BLaER1 treated with 17β-estradiol and CSF1 and Interleukin-3, amounts not matched to agents 10 nM and 100 nM (cell line): ENCODE results near the gene KCNN2.

Source experiments
- H3K27ac ChIP-seq, 11 experiments: shearing (Covaris generic); formaldehyde crosslinking; 2 replicates each; pipeline ENCODE4 v1.8.1; 2022
- H3K27me3 ChIP-seq, 11 experiments: shearing (Covaris generic); formaldehyde crosslinking; 2 replicates each; pipeline ENCODE4 v1.8.1; 2022
- H3K36me3 ChIP-seq, 11 experiments: shearing (Covaris generic); formaldehyde crosslinking; 2 replicates each; pipeline ENCODE4 v1.8.1; 2022
- H3K4me1 ChIP-seq, 10 experiments: shearing (Covaris generic); formaldehyde crosslinking; 2 replicates each; pipeline ENCODE4 v1.8.1; 2022
- H3K4me2 ChIP-seq, 11 experiments: shearing (Covaris generic); formaldehyde crosslinking; 2 replicates each; pipeline ENCODE4 v1.8.1; 2022
- H3K4me3 ChIP-seq, 10 experiments: shearing (Covaris generic); formaldehyde crosslinking; 2 replicates each; pipeline ENCODE4 v1.8.1; 2022
- H3K9ac ChIP-seq, 11 experiments: shearing (Covaris generic); formaldehyde crosslinking; 2 replicates each; pipeline ENCODE4 v1.8.1; 2022
- H3K9me3 ChIP-seq, 11 experiments: shearing (Covaris generic); formaldehyde crosslinking; replicated peaks in 1 of 11; 2 replicates each; pipeline ENCODE4 v1.8.1; 2022
- H4K20me1 ChIP-seq, 11 experiments: shearing (Covaris generic); formaldehyde crosslinking; 2 replicates each; pipeline ENCODE4 v1.8.1; 2022
- Cebpa-rat ChIP-seq, 11 experiments: shearing (Covaris generic); IDR thresholded peaks; 2 replicates each; pipeline ENCODE4 v1.8.1; 2022

KCNN2 gene

GRCh38 chr5:114458726-114459125 is 96.9 kb downstream of the KCNN2 start:
- Histone ChIP-seq H3K27ac (no peak overlapping the region), H3K9me3 (no peaks in the 10 kb centered on the region), H4K20me1 (no peaks in the 10 kb centered on the region), H3K36me3 (no peaks in the 10 kb centered on the region), H3K9ac (no peak overlapping the region), H3K27me3 (no peaks in the 10 kb centered on the region), H3K4me2 (no peak overlapping the region), H3K4me1 (peaks cover 0 to 1% (median 0%) of the 10 kb centered on the region in 10 experiments; a peak in 3 of 20 replicates), H3K4me3 (no peak overlapping the region)
- TF ChIP-seq Cebpa-rat (IDR thresholded peaks at IDR 0.05), result no peak

GRCh38 chr5:114467171-114467570 is 105.3 kb downstream of the KCNN2 start:
- H3K4me2 ChIP-seq, result no peak overlapping the region
- no peaks in the 10 kb centered on the region for H3K9me3 ChIP-seq
- no peak overlapping the region for H3K4me3 ChIP-seq
- H3K27ac ChIP-seq, result no peak overlapping the region
- no peaks in the 10 kb centered on the region for H4K20me1 ChIP-seq
- H3K4me1 ChIP-seq, result peaks cover 0 to 16% (median 8%) of the 10 kb centered on the region in 10 experiments; a peak in 12 of 20 replicates
- no peaks in the 10 kb centered on the region for H3K36me3 ChIP-seq
- no peak overlapping the region for H3K9ac ChIP-seq
- no peaks in the 10 kb centered on the region for H3K27me3 ChIP-seq
- TF ChIP-seq Cebpa-rat (IDR thresholded peaks at IDR 0.05), result no peak

- Histone ChIP-seq H4K20me1 (no peaks in the 10 kb centered on the region), H3K4me3 (no peak overlapping the region), H3K36me3 (no peaks in the 10 kb centered on the region), H3K4me1 (peaks cover 0 to 16% (median 8%) of the 10 kb centered on the region in 10 experiments; a peak in 12 of 20 replicates), H3K27me3 (no peaks in the 10 kb centered on the region), H3K9ac (no peak overlapping the region), H3K27ac (no peak overlapping the region), H3K9me3 (no peaks in the 10 kb centered on the region), H3K4me2 (peak overlapping the region in 2 of 11 experiments; percentile 17 to 47; a peak in 4 of 22 replicates)
- TF ChIP-seq Cebpa-rat (IDR thresholded peaks at IDR 0.05), result no peak
Observed at GRCh38 chr5:114467729-114468128, 105.9 kb downstream of the KCNN2 start.

GRCh38 chr5:114469372-114469771 is 107.5 kb downstream of the KCNN2 start:
- TF ChIP-seq Cebpa-rat (IDR thresholded peaks at IDR 0.05), result no peak
- no peak overlapping the region for H3K4me2 ChIP-seq
- H3K36me3 ChIP-seq, result no peaks in the 10 kb centered on the region
- no peaks in the 10 kb centered on the region for H4K20me1 ChIP-seq
- H3K9ac ChIP-seq, result no peak overlapping the region
- H3K27me3 ChIP-seq, result no peaks in the 10 kb centered on the region
- H3K4me3 ChIP-seq, result no peak overlapping the region
- H3K27ac ChIP-seq, result no peak overlapping the region
- peaks cover 0 to 9% (median 6%) of the 10 kb centered on the region in 10 experiments; a peak in 11 of 20 replicates for H3K4me1 ChIP-seq
- H3K9me3 ChIP-seq, result no peaks in the 10 kb centered on the region

GRCh38 chr5:114471529-114471928 is 109.7 kb downstream of the KCNN2 start:
- no peak for TF ChIP-seq Cebpa-rat (IDR thresholded peaks at IDR 0.05)

DNA sequence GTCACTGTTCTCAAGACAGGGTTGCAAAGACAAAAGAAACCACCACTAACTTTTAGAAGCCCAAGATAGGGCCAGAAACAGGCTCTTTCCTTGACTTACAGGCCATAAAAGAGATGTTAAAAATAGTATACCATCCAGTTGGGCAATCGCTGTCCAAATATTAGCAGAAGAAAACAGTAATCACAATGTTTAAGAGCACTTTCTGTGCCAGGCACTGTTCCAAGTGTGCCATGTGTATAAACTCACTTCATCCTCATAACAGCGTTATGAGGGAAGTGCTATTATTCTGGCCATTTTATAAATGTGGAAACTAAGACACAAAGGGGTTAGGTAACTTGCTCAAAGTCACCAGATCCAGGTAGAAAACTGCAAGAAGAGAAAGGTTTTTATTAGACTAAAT is 111.7 kb downstream of the KCNN2 start:
- H3K4me2 ChIP-seq, result no peak overlapping the region
- no peak overlapping the region for H3K9ac ChIP-seq
- H3K27me3 ChIP-seq, result no peaks in the 10 kb centered on the region
- H4K20me1 ChIP-seq, result no peaks in the 10 kb centered on the region
- H3K4me1 ChIP-seq, result no peaks in the 10 kb centered on the region
- H3K27ac ChIP-seq, result no peak overlapping the region
- no peak for TF ChIP-seq Cebpa-rat (IDR thresholded peaks at IDR 0.05)
- H3K4me3 ChIP-seq, result no peak overlapping the region
- peaks cover 3 to 14% (median 8%) of the 10 kb centered on the region in 11 experiments; a peak in 21 of 22 replicates for H3K9me3 ChIP-seq
- no peaks in the 10 kb centered on the region for H3K36me3 ChIP-seq

More at GRCh38 chr5:114471529-114471928, 109.7 kb downstream of the KCNN2 start:
- Histone ChIP-seq H3K27me3 (no peaks in the 10 kb centered on the region), H3K9me3 (peaks cover 0 to 5% (median 0%) of the 10 kb centered on the region in 11 experiments; a peak in 1 of 22 replicates), H3K36me3 (no peaks in the 10 kb centered on the region), H3K27ac (no peak overlapping the region), H3K4me1 (peaks cover 0 to 9% (median 0%) of the 10 kb centered on the region in 10 experiments; a peak in 5 of 20 replicates), H3K4me2 (no peak overlapping the region), H4K20me1 (no peaks in the 10 kb centered on the region), H3K9ac (no peak overlapping the region), H3K4me3 (no peak overlapping the region)

DNA sequence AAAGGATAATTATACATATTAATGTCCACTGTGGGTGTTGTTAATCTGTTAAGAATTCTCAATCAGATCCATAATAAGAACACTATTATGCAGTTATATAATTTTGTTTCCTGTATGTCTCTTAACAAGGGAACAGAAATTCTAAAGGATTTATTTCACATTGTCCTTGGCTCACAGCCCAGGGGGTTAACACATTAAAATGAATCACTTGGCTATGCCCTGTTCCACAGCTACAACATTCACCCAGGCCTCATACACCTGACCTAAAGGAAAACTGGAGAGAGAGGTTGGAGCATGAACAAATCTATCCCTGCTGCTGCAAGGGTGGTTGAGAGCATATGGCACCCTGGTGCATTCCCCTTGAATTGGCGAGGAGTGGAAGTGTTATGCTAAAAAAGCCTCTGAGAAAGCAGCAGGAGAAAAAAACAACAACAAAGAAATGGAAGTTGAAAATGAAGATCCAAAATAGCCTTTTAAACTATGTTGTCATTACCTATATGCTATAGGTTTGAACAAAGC is 116.0 kb downstream of the KCNN2 start:
- no peak overlapping the region for H3K4me2 ChIP-seq
- peaks cover 9 to 32% (median 22%) of the 10 kb centered on the region in 11 experiments; a peak in 21 of 22 replicates for H3K9me3 ChIP-seq
- H3K27ac ChIP-seq, result no peak overlapping the region
- TF ChIP-seq Cebpa-rat (IDR thresholded peaks at IDR 0.05), result no peak
- no peak overlapping the region for H3K4me3 ChIP-seq
- no peaks in the 10 kb centered on the region for H3K27me3 ChIP-seq
- H3K4me1 ChIP-seq, result no peaks in the 10 kb centered on the region
- H3K9ac ChIP-seq, result no peak overlapping the region
- H3K36me3 ChIP-seq, result no peaks in the 10 kb centered on the region
- H4K20me1 ChIP-seq, result no peaks in the 10 kb centered on the region

- Histone ChIP-seq H3K4me3 (no peak overlapping the region), H3K27ac (no peak overlapping the region), H3K36me3 (no peaks in the 10 kb centered on the region), H3K9ac (no peak overlapping the region), H4K20me1 (no peaks in the 10 kb centered on the region), H3K4me1 (peaks cover 0 to 25% (median 12%) of the 10 kb centered on the region in 10 experiments; a peak in 15 of 20 replicates), H3K9me3 (0 out of 22 replicates have a peak, but pooled peaks cover 0 to 4% (median 0%) of the 10 kb centered on the region in 11 experiments), H3K4me2 (peak overlapping the region in 9 of 11 experiments; percentile 2 to 56 (median 21); a peak in 10 of 22 replicates), H3K27me3 (no peaks in the 10 kb centered on the region)
- no peak for TF ChIP-seq Cebpa-rat (IDR thresholded peaks at IDR 0.05)
Observed at GRCh38 chr5:114500756-114501155, 138.9 kb downstream of the KCNN2 start.

GRCh38 chr5:114504560-114504959 is 142.7 kb downstream of the KCNN2 start:
- TF ChIP-seq Cebpa-rat (IDR thresholded peaks at IDR 0.05), result no peak
- Histone ChIP-seq H3K4me2 (no peak overlapping the region), H3K4me3 (no peak overlapping the region), H3K36me3 (no peaks in the 10 kb centered on the region), H4K20me1 (no peaks in the 10 kb centered on the region), H3K27ac (no peak overlapping the region), H3K27me3 (no peaks in the 10 kb centered on the region), H3K9ac (no peak overlapping the region), H3K9me3 (0 out of 22 replicates have a peak, but pooled peaks cover 0 to 2% (median 0%) of the 10 kb centered on the region in 11 experiments), H3K4me1 (peaks cover 0 to 25% (median 12%) of the 10 kb centered on the region in 10 experiments; a peak in 15 of 20 replicates)

- Histone ChIP-seq H3K27ac (no peak overlapping the region), H4K20me1 (no peaks in the 10 kb centered on the region), H3K9ac (no peak overlapping the region), H3K4me1 (peaks cover 0 to 12% (median 6%) of the 10 kb centered on the region in 10 experiments; a peak in 6 of 20 replicates), H3K4me2 (no peak overlapping the region), H3K4me3 (no peak overlapping the region), H3K27me3 (no peaks in the 10 kb centered on the region), H3K9me3 (peaks cover 4 to 21% (median 15%) of the 10 kb centered on the region in 11 experiments; a peak in 14 of 22 replicates), H3K36me3 (no peaks in the 10 kb centered on the region)
- no peak for TF ChIP-seq Cebpa-rat (IDR thresholded peaks at IDR 0.05)
Observed at GRCh38 chr5:114524221-114524620, 162.4 kb downstream of the KCNN2 start.
